ENCODE measurements around the gene TET1. TPM values are rescaled to one million over a fixed set of nuclear protein-coding genes. Genes with fewer than 3 reads are reported as not detected.

The TET1 gene
- total RNA-seq, 6 donors from 2014 or later, result 0.55 to 2.0 (median 1.2) TPM

DNA sequence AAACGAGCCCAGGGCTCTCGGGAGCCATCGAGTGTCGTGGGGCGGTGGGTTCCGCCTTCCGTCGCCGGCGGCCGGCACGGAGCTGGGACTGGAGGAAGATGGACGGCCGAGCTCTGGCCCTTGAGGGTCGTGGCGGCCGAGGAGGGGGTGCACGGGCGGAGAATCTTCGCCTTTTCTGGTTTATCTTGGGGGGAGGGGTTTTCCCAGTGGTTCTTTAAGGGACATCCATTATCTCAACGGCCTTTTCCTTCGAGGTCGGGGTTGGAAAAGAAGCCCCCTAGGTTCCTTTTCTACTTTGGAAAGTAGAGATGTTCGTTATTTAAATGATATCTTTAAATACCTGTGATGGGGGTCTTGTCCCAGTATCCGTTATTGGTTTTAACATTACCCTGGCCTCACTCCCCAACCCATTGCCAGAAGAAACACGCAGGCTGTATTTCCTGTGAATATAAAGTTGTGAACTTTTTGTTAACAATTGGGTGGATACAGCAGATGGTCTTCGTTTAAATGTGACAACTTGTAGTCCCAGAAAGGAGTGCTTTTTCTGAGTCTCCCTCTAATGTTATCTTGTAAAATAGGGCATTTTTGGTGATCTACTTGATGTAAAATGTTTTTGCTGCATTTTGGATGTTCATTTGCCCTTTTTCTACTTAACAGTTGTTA, 161.7 kb downstream of the TET1 start:
- DNase-seq (no peak), ATAC-seq (ENCODE audit: low FRiP score in 2 of 2) (peak in 1 of 2 donors; percentile 49)
- Histone ChIP-seq H3K27ac (peak overlapping the region; percentile 94 to 97 (median 94)), H3K27me3 (no peaks in the 10 kb centered on the region), H3K4me3 (peak overlapping the region; percentile 76 to 98 (median 88)), H3K9me3 (no peaks in the 10 kb centered on the region), H3K4me1 (peaks cover 7 to 14% (median 10%) of the 10 kb centered on the region in 4 donors), H3K36me3 (peaks cover 5 to 36% (median 13%) of the 10 kb centered on the region in 4 donors)
- TF ChIP-seq POLR2A (IDR thresholded peaks at IDR 0.05) (no peak), EP300 (IDR thresholded peaks at IDR 0.05) (no peak), POLR2AphosphoS5 (IDR thresholded peaks at IDR 0.05) (no peak), CTCF (IDR thresholded peaks at IDR 0.05) (no peak)
- WGBS, 2 donors, result 1% methylated on average over 10 to 16 of the region's 27 CpGs

GRCh38 chr10:68725016-68725415, 164.9 kb downstream of the TET1 start:
- Histone ChIP-seq H3K27me3 (no peaks in the 10 kb centered on the region), H3K27ac (no peak overlapping the region), H3K4me1 (peaks cover 7 to 14% (median 10%) of the 10 kb centered on the region in 4 donors), H3K4me3 (no peak overlapping the region), H3K9me3 (no peaks in the 10 kb centered on the region), H3K36me3 (peaks cover 13 to 63% (median 34%) of the 10 kb centered on the region in 4 donors)
- no peak for TF ChIP-seq POLR2AphosphoS5 (IDR thresholded peaks at IDR 0.05)
- TF ChIP-seq POLR2A (IDR thresholded peaks at IDR 0.05), result no peak
- no peak for TF ChIP-seq EP300 (IDR thresholded peaks at IDR 0.05)
- no peak for TF ChIP-seq CTCF (IDR thresholded peaks at IDR 0.05)
- ATAC-seq (ENCODE audit: low FRiP score in 2 of 2) (no peak), DNase-seq (no peak)
- 96% methylated on average over 14 of the region's 14 CpGs for WGBS, 2 donors

GRCh38 chr10:68727146-68727545, 167.0 kb downstream of the TET1 start:
- Histone ChIP-seq H3K27ac (no peak overlapping the region), H3K4me3 (no peak overlapping the region), H3K9me3 (no peaks in the 10 kb centered on the region), H3K27me3 (no peaks in the 10 kb centered on the region), H3K36me3 (peaks cover 20 to 83% (median 49%) of the 10 kb centered on the region in 4 donors), H3K4me1 (peaks cover 7 to 10% (median 7%) of the 10 kb centered on the region in 4 donors)
- ATAC-seq (ENCODE audit: low FRiP score in 2 of 2) (no peak), DNase-seq (no peak)
- no peak for TF ChIP-seq POLR2A (IDR thresholded peaks at IDR 0.05)
- TF ChIP-seq CTCF (IDR thresholded peaks at IDR 0.05), result no peak
- TF ChIP-seq EP300 (IDR thresholded peaks at IDR 0.05), result no peak
- no peak for TF ChIP-seq POLR2AphosphoS5 (IDR thresholded peaks at IDR 0.05)
- WGBS, 2 donors, result 88 to 93% methylated on average over 9 of the region's 9 CpGs

DNA sequence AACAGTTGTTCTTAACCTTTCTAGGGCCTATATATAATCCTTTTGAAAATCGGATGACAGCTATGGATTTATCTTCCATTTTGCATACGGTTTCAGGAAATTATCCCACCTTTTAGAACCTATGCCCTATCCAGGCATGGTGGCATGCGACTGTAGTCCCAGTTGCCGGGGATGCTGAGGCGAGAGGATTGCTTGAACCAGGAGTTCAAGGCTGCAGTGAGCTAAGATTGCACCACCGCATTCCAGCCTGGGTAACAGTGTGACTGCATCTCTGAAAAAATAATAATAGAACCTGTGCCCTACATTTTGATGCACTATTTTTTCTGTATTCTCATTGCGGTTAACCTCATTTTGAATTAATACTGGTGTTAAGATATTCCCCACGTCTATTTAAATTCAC, 172.5 kb downstream of the TET1 start:
- ATAC-seq (ENCODE audit: low FRiP score in 2 of 2) (no peak), DNase-seq (no peak)
- H3K9me3 ChIP-seq, result no peaks in the 10 kb centered on the region
- peaks cover 22 to 94% (median 55%) of the 10 kb centered on the region in 4 donors for H3K36me3 ChIP-seq
- no peaks in the 10 kb centered on the region for H3K4me1 ChIP-seq
- H3K27me3 ChIP-seq, result no peaks in the 10 kb centered on the region
- 95 to 98% methylated on average over 8 of the region's 8 CpGs for WGBS, 2 donors
- no peak overlapping the region for H3K27ac ChIP-seq
- no peak overlapping the region for H3K4me3 ChIP-seq
- TF ChIP-seq EP300 (IDR thresholded peaks at IDR 0.05), result no peak
- TF ChIP-seq POLR2A (IDR thresholded peaks at IDR 0.05), result no peak
- TF ChIP-seq POLR2AphosphoS5 (IDR thresholded peaks at IDR 0.05), result no peak

GRCh38 chr10:68734349-68734748, 174.2 kb downstream of the TET1 start:
- DNase-seq (no peak), ATAC-seq (ENCODE audit: low FRiP score in 2 of 2) (no peak)
- no peaks in the 10 kb centered on the region for H3K4me1 ChIP-seq
- no peaks in the 10 kb centered on the region for H3K9me3 ChIP-seq
- H3K36me3 ChIP-seq, result peaks cover 34 to 97% (median 55%) of the 10 kb centered on the region in 4 donors
- TF ChIP-seq CTCF (IDR thresholded peaks at IDR 0.05) (no peak), EP300 (IDR thresholded peaks at IDR 0.05) (no peak), POLR2AphosphoS5 (IDR thresholded peaks at IDR 0.05) (no peak), POLR2A (IDR thresholded peaks at IDR 0.05) (no peak)
- H3K27me3 ChIP-seq, result no peaks in the 10 kb centered on the region
- no peak overlapping the region for H3K4me3 ChIP-seq
- 95 to 96% methylated on average over 7 of the region's 7 CpGs for WGBS, 2 donors
- no peak overlapping the region for H3K27ac ChIP-seq
